ENCODE data around the gene CUL2. TPM values are rescaled to one million over a fixed set of nuclear protein-coding genes. Genes with fewer than 3 reads are reported as not detected.

Gene CUL2
- polyA plus RNA-seq, 4 donors: 35.7 to 49.3 (median 47.3) TPM

Other genes starting within 250 kb of the CUL2 start
- gene CREM, start 36.5 kb upstream of the CUL2 start, polyA plus RNA-seq (ENCODE audit: insufficient read length in 4 of 4): 10 to 100 TPM; 48.5 to 86.8 (median 49.6) TPM
- gene CCNY, start 246.2 kb upstream of the CUL2 start, polyA plus RNA-seq (ENCODE audit: insufficient read length in 4 of 4): 100 to 1,000 TPM; 100 to 118 (median 113) TPM